Mesenchymal stem cell (in vitro differentiated cells and primary cell): Measurements from ENCODE around the gene SLC51B.
A peak's percentile ranks its signal among the peaks of the same experiment; 100 is the strongest.
"Not testable (repeated sequence)": the region's sequence is repeated elsewhere in the genome, so short reads cannot be mapped to it uniquely, and the experiment has no call there.

Experiments
- DNase-seq: peaks from one replicate; pipeline ENCODE4 v3.0.0-alpha.2; 2013
- H2AFZ ChIP-seq: one replicate; pipeline ENCODE4 v1.6.1; 2013; ENCODE audit warnings: low read depth, mild to moderate bottlenecking, control low read depth, inconsistent platforms, low read length, moderate library complexity
- H2AK5ac ChIP-seq: 2 replicates; pipeline ENCODE4 v1.6.1; 2013; ENCODE audit warnings: low read length, moderate library complexity, mild to moderate bottlenecking, inconsistent platforms; ENCODE audit not compliant: severe bottlenecking
- H2BK120ac ChIP-seq: one replicate; pipeline ENCODE4 v1.6.1; 2013; ENCODE audit warnings: low read depth, mild to moderate bottlenecking, inconsistent platforms, low read length, moderate library complexity
- H2BK12ac ChIP-seq, 2 experiments: one replicate each; pipeline ENCODE4 v1.6.1; 2013; ENCODE audit warnings: inconsistent platforms in 2 of 2, low read length in 2 of 2, mild to moderate bottlenecking in 2 of 2, moderate library complexity in 2 of 2, control low read depth in 1 of 2
- H2BK15ac ChIP-seq: one replicate; pipeline ENCODE4 v1.6.1; 2013; ENCODE audit warnings: mild to moderate bottlenecking, low read depth, inconsistent platforms; ENCODE audit not compliant: poor library complexity, severe bottlenecking
- H2BK5ac ChIP-seq: 2 replicates; pipeline ENCODE4 v1.6.1; 2013; ENCODE audit warnings: low read depth, mild to moderate bottlenecking, low read length, control low read depth, inconsistent platforms; ENCODE audit not compliant: poor library complexity, severe bottlenecking
- H3K14ac ChIP-seq, 2 experiments: one replicate each; pipeline ENCODE4 v1.6.1; 2013; ENCODE audit warnings: inconsistent platforms in 2 of 2, low read length in 2 of 2, control low read depth in 1 of 2, mild to moderate bottlenecking in 1 of 2, moderate library complexity in 1 of 2
- H3K18ac ChIP-seq, 2 experiments: one replicate each; pipeline ENCODE4 v1.6.1; 2013; ENCODE audit warnings: inconsistent platforms in 2 of 2, low read length in 2 of 2, control low read depth in 1 of 2, low read depth in 1 of 2, mild to moderate bottlenecking in 1 of 2
- H3K23ac ChIP-seq, 2 experiments: one replicate each; pipeline ENCODE4 v1.6.1; 2013; ENCODE audit warnings: inconsistent platforms in 2 of 2, low read length in 2 of 2, mild to moderate bottlenecking in 2 of 2, moderate library complexity in 2 of 2, control low read depth in 1 of 2
- H3K27ac ChIP-seq: 2 replicates; pipeline ENCODE4 v1.5.1; 2013; ENCODE audit warnings: mild to moderate bottlenecking, moderate library complexity, low read length, control low read depth, inconsistent platforms; ENCODE audit not compliant: poor library complexity, severe bottlenecking
- H3K27me3 ChIP-seq, 2 experiments: 2 replicates each; pipeline versions ENCODE4 v1.6.1 to v1.7.0; 2013; ENCODE audit warnings: low read length in 2 of 2, mild to moderate bottlenecking in 2 of 2, moderate library complexity in 2 of 2, control low read depth in 1 of 2, inconsistent platforms in 1 of 2; ENCODE audit not compliant: control insufficient read depth in 1 of 2, insufficient read depth in 1 of 2
- H3K36me3 ChIP-seq, 2 experiments: 2 replicates each; pipeline versions ENCODE4 v1.6.1 to v1.7.0; 2013; ENCODE audit warnings: low read length in 2 of 2, control low read depth in 1 of 2, inconsistent platforms in 1 of 2, low read depth in 1 of 2, mild to moderate bottlenecking in 1 of 2; ENCODE audit not compliant: insufficient read depth in 2 of 2, control insufficient read depth in 1 of 2
- H3K4ac ChIP-seq, 2 experiments: one replicate each; pipeline ENCODE4 v1.6.1; 2013; ENCODE audit warnings: inconsistent platforms in 2 of 2, low read length in 2 of 2, mild to moderate bottlenecking in 2 of 2, moderate library complexity in 2 of 2, control low read depth in 1 of 2, low read depth in 1 of 2
- H3K4me1 ChIP-seq: 2 replicates; pipeline ENCODE4 v1.6.1; 2013; ENCODE audit warnings: low read depth, low read length, control low read depth; ENCODE audit not compliant: control insufficient read depth, insufficient read depth
- H3K4me2 ChIP-seq: 2 replicates; pipeline ENCODE4 v1.6.1; 2013; ENCODE audit warnings: low read length, mild to moderate bottlenecking, inconsistent platforms; ENCODE audit not compliant: poor library complexity, severe bottlenecking
- H3K4me3 ChIP-seq, 2 experiments: 2 replicates each; pipeline versions ENCODE4 v1.5.1 to v1.7.0; 2013; ENCODE audit warnings: low read length in 2 of 2, mild to moderate bottlenecking in 2 of 2, control low read depth in 1 of 2, low read depth in 1 of 2; ENCODE audit not compliant: insufficient read depth in 1 of 2
- H3K79me1 ChIP-seq: replicated peaks from 2 replicates; pipeline ENCODE4 v1.6.1; 2013; ENCODE audit warnings: mild to moderate bottlenecking, control low read depth, low read length, inconsistent platforms; ENCODE audit not compliant: poor library complexity, severe bottlenecking
- H3K9ac ChIP-seq: 2 replicates; pipeline ENCODE4 v1.7.0; 2013; ENCODE audit warnings: mild to moderate bottlenecking, low read length, moderate library complexity
- H3K9me3 ChIP-seq: 2 replicates; pipeline ENCODE4 v1.7.0; 2013; ENCODE audit warnings: mild to moderate bottlenecking, low read length; ENCODE audit not compliant: control insufficient read depth
- H4K8ac ChIP-seq: one replicate; pipeline ENCODE4 v1.6.1; 2013; ENCODE audit warnings: inconsistent platforms, mild to moderate bottlenecking, low read length, moderate library complexity
- H4K91ac ChIP-seq: one replicate; pipeline ENCODE4 v1.6.1; 2013; ENCODE audit warnings: mild to moderate bottlenecking, low read length, inconsistent platforms
- WGBS: methylation state at CpG from one replicate; pipeline ENCODE4 v1.1.7; 2013; ENCODE audit warnings: mixed read lengths; 5-methylcytosine and 5-hydroxymethylcytosine counted together

The SLC51B gene

GRCh38 chr15:65092911-65093792 lies 48.0 kb downstream of the SLC51B start:
- Histone ChIP-seq H3K4me3 (no peak overlapping the region), H2AFZ (no peak overlapping the region), H2AK5ac (no peak overlapping the region), H2BK15ac (no peak overlapping the region), H2BK12ac (no peak overlapping the region), H3K27me3 (peaks cover 3 to 7% of the 10 kb centered on the region in 2 experiments), H3K23ac (no peak overlapping the region), H3K14ac (no peak overlapping the region), H2BK120ac (no peak overlapping the region), H3K79me1 (no peaks in the 10 kb centered on the region), H3K4me2 (no peak overlapping the region), H4K8ac (no peak overlapping the region), H3K18ac (no peak overlapping the region), H3K4ac (no peak overlapping the region), H3K9ac (no peak overlapping the region), H3K27ac (no peak overlapping the region), H3K9me3 (no peaks in the 10 kb centered on the region), H4K91ac (peak overlapping the region; percentile 59), H3K36me3 (peaks cover 19 to 28% of the 10 kb centered on the region in 2 experiments), H2BK5ac (no peak overlapping the region), H3K4me1 (peaks cover 26% of the 10 kb centered on the region)
- 92% methylated on average over 17 of the region's 17 CpGs for WGBS
- no peak for DNase-seq

GRCh38 chr15:65093793-65094170 lies 48.6 kb downstream of the SLC51B start:
- WGBS: 98% methylated on average over 13 of the region's 13 CpGs
- H2BK120ac ChIP-seq, H2AFZ ChIP-seq, H3K9ac ChIP-seq, H3K79me1 ChIP-seq, H2AK5ac ChIP-seq, H3K4me2 ChIP-seq, H4K8ac ChIP-seq, H2BK15ac ChIP-seq, H3K14ac ChIP-seq, H2BK5ac ChIP-seq, H3K23ac ChIP-seq, H3K4me3 ChIP-seq, H3K4ac ChIP-seq, H3K18ac ChIP-seq, H3K27ac ChIP-seq, H3K9me3 ChIP-seq, H3K27me3 ChIP-seq, H2BK12ac ChIP-seq, H4K91ac ChIP-seq, DNase-seq: not testable (repeated sequence)
- peaks cover 22% of the 10 kb centered on the region for H3K4me1 ChIP-seq
- H3K36me3 ChIP-seq: peaks cover 25 to 33% of the 10 kb centered on the region in 2 experiments

DNA sequence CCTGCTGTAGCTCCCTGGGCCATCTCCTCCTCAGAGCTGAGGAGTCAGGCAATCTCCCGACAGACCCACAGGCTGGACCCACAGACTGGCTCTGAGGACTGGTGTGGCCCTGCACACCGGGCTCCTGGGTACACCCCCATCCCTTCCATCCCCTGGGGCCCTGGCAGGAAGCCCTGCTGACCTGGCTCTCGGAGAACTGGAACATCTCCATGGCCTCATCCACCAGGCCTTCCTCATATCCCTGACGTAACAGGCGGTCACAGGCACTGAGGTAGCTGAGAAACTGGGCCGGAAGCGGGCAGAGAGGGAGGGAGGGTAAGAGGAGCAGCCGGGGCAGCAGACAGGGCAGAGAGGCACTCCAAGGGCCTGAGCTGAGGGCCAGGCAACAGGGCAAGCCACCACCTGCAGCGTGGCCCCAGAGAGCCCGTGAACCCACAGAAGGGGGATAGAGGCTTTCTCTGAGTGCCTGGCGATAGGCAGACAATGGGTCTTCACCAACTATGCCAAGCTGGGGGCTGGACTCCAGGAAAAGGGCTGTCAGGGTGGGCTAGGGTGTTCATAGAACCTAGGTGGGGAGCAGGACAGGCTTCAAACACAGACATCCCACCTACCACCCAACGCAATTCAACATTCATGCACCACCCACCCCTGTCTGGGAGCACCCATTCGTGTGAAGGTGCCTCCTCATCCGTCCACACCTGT lies 49.3 kb downstream of the SLC51B start:
- no peak overlapping the region for H3K9ac ChIP-seq
- H3K9me3 ChIP-seq: no peaks in the 10 kb centered on the region
- 94% methylated on average over 11 of the region's 14 CpGs for WGBS
- DNase-seq: no peak
- H4K8ac ChIP-seq: no peak overlapping the region
- H3K4ac ChIP-seq: no peak overlapping the region
- H3K79me1 ChIP-seq: no peaks in the 10 kb centered on the region
- H2BK15ac ChIP-seq: no peak overlapping the region
- H4K91ac ChIP-seq: no peak overlapping the region
- no peak overlapping the region for H3K27ac ChIP-seq
- no peak overlapping the region for H3K4me3 ChIP-seq
- no peak overlapping the region for H2AK5ac ChIP-seq
- no peak overlapping the region for H2BK120ac ChIP-seq
- peaks cover 32 to 40% of the 10 kb centered on the region in 2 experiments for H3K36me3 ChIP-seq
- H3K14ac ChIP-seq: peak overlapping the region in 1 of 2 experiments; percentile 11
- no peak overlapping the region for H3K4me2 ChIP-seq
- no peak overlapping the region for H2BK5ac ChIP-seq
- peak overlapping the region in 1 of 2 experiments; percentile 40 for H3K23ac ChIP-seq
- peaks cover 22% of the 10 kb centered on the region for H3K4me1 ChIP-seq
- no peak overlapping the region for H3K18ac ChIP-seq
- H3K27me3 ChIP-seq: no peaks in the 10 kb centered on the region
- no peak overlapping the region for H2BK12ac ChIP-seq
- H2AFZ ChIP-seq: no peak overlapping the region

DNA sequence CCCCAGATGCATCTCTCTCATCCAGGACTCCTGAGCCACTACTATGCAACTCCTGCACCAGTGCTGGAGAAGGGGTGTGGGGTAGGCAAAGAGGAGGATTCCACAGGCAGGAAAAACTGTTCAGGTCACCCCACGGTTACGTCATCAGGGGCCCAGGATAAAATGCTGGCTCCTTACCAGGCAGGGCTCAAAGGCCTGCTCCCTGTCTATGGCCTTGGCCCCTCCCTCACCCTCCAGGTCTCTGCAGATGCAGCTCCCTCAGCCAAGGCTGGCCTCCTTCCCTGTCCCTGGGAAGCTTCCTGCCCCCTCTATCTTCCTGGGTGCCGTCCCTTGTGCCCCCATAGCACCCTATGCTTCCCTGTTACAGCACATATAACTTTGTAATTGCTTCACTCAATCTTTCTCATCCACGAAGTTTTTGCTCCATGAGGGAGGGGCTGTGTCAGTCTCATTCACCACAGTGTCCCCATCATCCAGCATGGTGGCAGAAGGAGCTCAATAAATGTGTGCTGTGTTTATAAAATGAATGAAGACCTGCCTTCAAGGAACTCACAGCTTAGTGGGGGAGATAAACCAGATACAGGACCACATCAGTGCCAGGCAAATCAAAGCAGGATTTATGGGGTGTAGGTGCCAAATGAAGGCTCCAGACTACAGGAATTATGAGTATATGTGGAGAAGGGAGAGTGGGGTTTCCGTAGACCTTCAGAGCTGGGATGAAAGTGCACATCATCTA lies 50.0 kb downstream of the SLC51B start:
- Histone ChIP-seq H4K91ac (no peak overlapping the region), H4K8ac (no peak overlapping the region), H3K36me3 (peaks cover 39 to 41% of the 10 kb centered on the region in 2 experiments), H2BK120ac (no peak overlapping the region), H3K9ac (no peak overlapping the region), H3K27ac (no peak overlapping the region), H3K18ac (no peak overlapping the region), H3K23ac (no peak overlapping the region), H3K4me1 (peaks cover 22% of the 10 kb centered on the region), H3K4me2 (no peak overlapping the region), H3K4me3 (no peak overlapping the region), H2BK12ac (no peak overlapping the region), H3K27me3 (no peaks in the 10 kb centered on the region), H2BK15ac (no peak overlapping the region), H3K14ac (no peak overlapping the region), H3K9me3 (no peaks in the 10 kb centered on the region), H2BK5ac (no peak overlapping the region), H2AK5ac (no peak overlapping the region), H3K4ac (no peak overlapping the region), H3K79me1 (no peaks in the 10 kb centered on the region), H2AFZ (no peak overlapping the region)
- no peak for DNase-seq
- WGBS: 94% methylated on average over 5 of the region's 5 CpGs
